Activated CD4-positive, alpha-beta T cell treated with anti-CD3 and anti-CD28 coated beads for 24 hours (primary cell): Measurements from ENCODE around the gene CHRNG.

ENCODE experiments used
- DNase-seq, 2 donors: peaks; one replicate each; pipeline ENCODE4 v3.0.0-alpha.2; 2020; ENCODE audit warnings: low read depth in 2 of 2

Gene CHRNG, protein sequence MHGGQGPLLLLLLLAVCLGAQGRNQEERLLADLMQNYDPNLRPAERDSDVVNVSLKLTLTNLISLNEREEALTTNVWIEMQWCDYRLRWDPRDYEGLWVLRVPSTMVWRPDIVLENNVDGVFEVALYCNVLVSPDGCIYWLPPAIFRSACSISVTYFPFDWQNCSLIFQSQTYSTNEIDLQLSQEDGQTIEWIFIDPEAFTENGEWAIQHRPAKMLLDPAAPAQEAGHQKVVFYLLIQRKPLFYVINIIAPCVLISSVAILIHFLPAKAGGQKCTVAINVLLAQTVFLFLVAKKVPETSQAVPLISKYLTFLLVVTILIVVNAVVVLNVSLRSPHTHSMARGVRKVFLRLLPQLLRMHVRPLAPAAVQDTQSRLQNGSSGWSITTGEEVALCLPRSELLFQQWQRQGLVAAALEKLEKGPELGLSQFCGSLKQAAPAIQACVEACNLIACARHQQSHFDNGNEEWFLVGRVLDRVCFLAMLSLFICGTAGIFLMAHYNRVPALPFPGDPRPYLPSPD

GRCh38 chr2:232539298-232540231, at the start of gene CHRNG:
CHRNG (plus strand) TSS chr2:232539692; CDS start chr2:232539748, 56 bp downstream.
- DNase-seq = no peak

GRCh38 chr2:232490221-232491138, 49.0 kb upstream of the CHRNG start:
- DNase-seq = no peak

DNA sequence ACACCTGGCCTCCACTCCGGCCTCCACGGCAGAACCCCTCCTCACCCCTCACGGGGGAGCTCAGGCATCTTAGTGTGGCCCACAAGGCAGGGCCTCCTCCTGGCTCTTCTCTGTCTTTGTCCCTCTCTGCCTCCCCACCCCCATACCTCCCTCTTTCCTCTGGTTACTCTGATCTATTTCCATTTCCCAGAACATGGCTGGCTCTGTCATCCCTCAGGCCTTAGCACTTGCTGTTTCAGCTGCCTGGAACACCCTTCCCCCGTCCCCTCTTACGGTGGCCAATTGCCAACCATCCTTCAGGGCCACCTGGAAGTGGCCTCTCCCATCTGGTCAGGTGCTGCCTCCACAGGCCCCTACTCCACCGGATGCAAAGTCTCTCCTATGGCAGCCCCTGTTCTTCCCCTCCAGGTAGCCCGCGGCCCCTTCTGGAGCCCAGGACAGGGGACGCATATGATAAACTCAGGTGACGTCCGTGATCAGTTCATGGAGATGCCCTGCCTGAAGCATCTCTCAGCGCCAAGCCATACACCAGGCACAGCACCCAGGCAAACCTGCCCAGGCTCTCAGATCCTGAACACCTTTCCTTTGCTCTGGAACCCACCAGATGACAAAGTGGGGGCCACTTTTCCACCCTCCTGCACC, 48.2 kb upstream of the CHRNG start:
- DNase-seq = no peak

- no peak for DNase-seq
Observed at GRCh38 chr2:232492236-232492848, 47.1 kb upstream of the CHRNG start.

DNA sequence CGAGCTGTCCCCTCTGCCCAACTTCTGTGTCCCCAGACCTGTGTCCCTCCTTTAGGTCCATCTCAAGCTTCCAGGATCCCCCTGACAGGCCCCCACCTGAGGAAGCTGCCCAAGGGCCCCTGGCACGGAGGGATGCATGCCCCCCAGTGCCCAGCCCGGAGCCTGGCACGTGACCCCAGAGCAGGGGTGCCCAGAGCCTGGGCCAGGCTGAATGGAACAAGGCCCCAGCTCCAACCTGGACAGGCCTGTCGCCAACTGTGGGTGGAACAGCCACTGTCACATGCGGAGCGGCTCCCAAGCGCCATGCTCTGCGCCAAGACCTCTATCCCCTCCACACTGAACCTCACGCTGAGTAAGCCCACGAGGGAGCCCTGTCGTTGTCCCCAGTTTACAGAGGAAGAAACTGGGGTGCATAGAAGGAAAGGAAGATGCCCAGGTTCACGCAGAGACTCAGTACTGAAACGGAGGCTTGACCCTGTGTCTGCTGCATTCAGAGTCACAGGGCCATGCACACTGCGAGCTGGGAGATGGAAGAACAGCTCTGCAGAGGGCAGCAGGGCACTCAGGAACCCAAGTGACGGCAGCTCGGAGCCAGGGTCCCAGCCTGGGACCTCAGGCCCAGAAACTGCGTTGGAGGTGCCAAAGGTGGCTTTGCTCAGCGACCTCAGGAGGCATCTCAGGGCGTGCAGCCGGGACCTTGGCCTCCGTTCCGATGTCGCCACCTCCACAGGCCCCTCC, 46.4 kb upstream of the CHRNG start:
- no peak for DNase-seq

- no peak for DNase-seq
Observed at GRCh38 chr2:232493701-232494474, 45.6 kb upstream of the CHRNG start.

DNA sequence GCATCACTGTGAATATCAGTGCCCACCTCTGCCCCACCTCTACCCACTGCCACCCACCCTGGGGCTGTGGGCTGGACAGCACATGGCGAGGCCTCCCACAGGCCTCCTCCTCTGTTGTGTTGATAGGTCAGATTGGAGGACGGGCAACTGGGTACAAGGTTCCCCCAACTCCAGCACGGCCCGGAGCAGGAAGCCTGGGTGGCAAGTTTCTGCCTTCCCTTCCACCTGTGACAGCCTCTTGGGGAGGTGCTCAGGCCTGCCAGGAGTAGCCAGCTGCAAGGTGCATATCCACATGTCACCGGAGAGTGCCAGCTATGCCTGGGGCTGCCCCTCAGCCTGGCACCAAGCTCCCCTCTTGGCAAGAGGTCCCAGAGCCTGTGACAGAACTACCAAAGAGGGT, 45.0 kb upstream of the CHRNG start:
- no peak for DNase-seq

- no peak for DNase-seq
Observed at GRCh38 chr2:232495292-232495691, 44.2 kb upstream of the CHRNG start.

DNA sequence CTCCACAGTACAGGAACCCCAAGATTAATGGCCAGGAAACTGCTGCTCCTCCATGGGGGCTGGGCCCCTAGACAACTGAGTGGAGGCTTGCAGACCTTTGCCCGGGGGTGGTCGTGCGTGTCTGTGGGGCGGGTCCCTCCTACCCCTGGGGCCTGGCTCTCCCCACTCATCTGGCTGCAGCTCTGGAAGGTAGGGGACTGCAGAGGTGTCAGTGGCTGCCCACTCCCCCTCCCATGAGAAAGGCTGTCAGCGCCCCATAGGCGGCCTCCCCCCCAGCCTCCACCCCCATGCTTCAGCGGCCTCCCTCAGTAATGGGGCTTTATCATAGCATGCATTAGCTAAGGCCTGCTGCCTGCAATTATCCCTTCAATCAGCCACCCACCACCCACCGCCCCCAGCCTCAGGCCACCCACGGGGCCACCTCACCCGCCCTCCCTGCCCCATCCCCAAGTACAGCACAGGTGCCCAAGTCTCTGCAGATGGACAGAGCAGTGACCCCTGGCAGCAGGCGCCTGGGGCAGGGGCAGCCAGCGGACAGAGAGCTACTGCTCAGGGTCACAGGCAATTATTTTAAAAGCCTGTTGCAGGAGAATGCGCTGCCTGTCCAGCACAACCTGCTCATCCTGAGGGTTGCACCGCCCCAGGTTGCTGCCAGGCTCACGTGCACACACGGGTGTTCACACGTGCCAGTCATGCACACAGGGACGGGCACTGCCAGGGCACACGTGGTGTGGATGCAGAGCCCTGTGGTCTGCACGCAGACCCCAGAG, 42.8 kb upstream of the CHRNG start:
- no peak for DNase-seq

- DNase-seq = no peak
Observed at GRCh38 chr2:232497348-232497747, 42.1 kb upstream of the CHRNG start.

- DNase-seq = no peak
Observed at GRCh38 chr2:232498452-232498851, 41.0 kb upstream of the CHRNG start.

DNA sequence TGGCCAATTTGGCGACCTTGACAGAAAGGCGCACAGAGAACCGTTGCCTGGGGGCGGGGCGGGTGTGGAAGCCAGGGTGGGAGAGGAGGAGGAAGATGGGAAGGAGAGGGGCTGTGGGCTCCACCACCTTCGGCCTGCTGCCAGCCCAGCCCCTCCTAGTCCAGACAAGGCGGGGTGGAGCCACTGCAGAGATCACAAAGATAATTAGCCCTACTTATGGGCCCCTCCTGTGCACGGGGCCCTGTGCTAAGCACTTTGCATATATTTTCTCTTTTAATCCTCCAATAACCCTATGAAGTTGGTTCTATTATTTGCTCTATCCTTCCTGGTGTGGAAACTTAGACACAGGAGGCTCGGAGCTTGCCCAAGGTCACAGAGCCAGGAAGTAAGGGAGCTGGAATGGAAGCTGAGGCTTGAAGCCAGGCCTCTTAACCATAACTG, 38.1 kb upstream of the CHRNG start:
- no peak for DNase-seq

GRCh38 chr2:232501794-232502390, 37.6 kb upstream of the CHRNG start:
- DNase-seq = no peak

DNA sequence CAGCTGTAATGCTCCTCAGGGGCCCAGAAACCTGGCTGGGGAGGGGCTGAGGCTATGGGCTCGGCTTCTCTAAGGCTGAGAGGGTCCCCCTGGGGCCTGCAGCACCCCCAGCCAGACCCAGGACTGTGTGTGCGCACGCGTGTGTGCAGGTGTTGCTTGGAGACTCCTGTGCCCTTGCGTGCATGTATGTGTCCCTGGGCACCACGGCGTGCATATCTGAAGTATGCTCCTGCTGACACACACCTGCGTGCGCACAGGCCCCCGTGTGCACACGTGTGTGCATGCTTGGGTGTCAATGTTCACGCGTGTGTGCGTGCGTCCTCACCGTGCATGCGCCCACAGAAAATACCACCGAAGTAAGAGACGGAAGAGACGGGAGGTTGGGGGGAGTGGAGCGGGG, 37.0 kb upstream of the CHRNG start:
- DNase-seq = no peak

DNA sequence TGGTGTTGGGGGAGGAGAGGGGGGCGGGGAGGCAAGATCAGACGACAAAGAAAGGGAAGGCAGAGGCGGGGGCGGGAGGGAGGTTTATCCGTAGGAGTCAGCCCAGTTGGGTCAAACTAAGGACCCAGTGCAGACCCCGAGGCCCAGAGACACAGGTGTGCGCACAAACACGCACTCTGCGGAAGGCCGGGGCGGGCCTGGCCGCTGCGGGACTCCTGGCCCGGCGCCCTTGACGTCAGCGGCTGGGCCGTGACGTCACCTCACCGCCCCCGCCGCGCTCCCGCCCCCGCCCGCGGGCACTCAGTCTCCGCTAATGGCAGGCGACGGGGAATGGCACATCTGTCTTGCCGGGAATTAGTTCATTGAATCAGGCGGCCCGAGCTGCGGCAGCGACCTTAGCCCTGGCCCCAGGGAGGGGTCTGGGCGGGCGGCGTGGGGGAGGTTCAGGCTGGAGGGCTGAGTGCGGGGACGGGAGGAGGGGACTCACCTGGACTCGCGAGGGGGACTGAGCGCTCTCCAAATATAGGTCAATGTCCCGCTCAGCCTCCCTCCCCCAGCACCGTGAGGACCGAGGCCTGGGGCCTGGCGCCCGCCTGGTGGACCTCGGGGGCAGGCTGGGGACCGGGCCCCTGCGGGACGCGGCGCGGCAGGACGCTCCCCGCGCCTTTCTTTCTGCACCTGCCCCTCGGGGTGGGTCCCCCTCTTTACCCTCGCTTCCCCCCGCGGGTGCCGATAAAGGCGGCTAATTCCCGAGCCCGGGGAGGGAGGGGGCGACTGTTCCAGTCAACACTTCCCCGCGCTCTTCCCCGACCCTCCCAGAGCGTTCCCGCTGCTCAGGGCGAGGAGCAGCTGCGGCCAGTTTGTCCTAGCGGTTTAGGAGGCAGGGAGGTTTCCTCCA, 36.3 kb upstream of the CHRNG start:
- DNase-seq = peak in 1 of 2 donors; percentile 34

DNA sequence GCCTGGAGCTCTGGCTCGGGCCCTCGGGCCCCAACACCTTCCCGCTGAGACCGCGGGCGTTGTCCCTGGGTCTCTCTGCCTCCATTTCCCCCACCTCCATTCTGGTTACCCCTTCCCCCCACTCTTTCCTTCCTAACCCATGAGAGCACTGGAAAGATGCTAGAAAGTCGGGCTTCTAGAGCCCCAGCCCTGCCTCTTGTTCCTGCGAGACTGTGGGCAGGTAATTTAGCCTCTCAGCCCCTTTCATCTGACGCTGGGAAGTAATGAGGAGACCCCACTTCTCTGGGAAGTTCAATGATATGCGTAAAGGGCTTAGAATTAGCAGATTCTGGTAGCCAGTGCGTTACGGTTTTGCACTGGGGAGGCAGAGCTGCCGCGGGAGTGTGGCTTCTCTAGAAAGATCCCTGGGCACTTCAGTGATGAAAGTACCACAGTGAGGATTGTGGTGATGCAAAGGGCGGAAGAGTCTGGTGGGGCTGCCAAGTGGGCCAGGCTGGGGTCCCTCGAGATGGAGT, 35.6 kb upstream of the CHRNG start:
- DNase-seq = no peak
